Parathyroid adenoma (tissue), 2 donors: ENCODE results near the gene ITGBL1.

Experiments
- H2AFZ ChIP-seq: fragments of 300-600 bp; sonication (generic); one replicate; pipeline ENCODE4 v1.7.0; 2017; ENCODE audit warnings: antibody characterized with exemption, mild to moderate bottlenecking
- H3K27ac ChIP-seq: fragments of 300-600 bp; sonication (generic); one replicate; pipeline ENCODE4 v1.7.0; 2017
- H3K27me3 ChIP-seq: fragments of 300-600 bp; sonication (generic); one replicate; pipeline ENCODE4 v1.7.0; 2017; ENCODE audit warnings: low read length; ENCODE audit not compliant: control insufficient read depth, insufficient read depth
- H3K36me3 ChIP-seq: fragments of 300-600 bp; sonication (generic); one replicate; pipeline ENCODE4 v1.7.0; 2017; ENCODE audit warnings: low read length; ENCODE audit not compliant: control insufficient read depth, insufficient read depth
- H3K4me1 ChIP-seq: fragments of 300-600 bp; sonication (generic); one replicate; pipeline ENCODE4 v1.7.0; 2017; ENCODE audit warnings: control low read depth
- H3K4me2 ChIP-seq: fragments of 300-600 bp; sonication (generic); one replicate; pipeline ENCODE4 v1.7.0; 2017; ENCODE audit warnings: low read length
- H3K4me3 ChIP-seq: fragments of 300-600 bp; sonication (generic); one replicate; pipeline ENCODE4 v1.7.0; 2017; ENCODE audit warnings: low read depth, low read length
- H3K79me2 ChIP-seq: fragments of 300-600 bp; sonication (generic); one replicate; pipeline ENCODE4 v1.7.0; 2017; ENCODE audit warnings: control low read depth
- H3K9ac ChIP-seq: fragments of 300-600 bp; sonication (generic); one replicate; pipeline ENCODE4 v1.7.0; 2017; ENCODE audit warnings: mild to moderate bottlenecking
- H3K9me3 ChIP-seq: fragments of 300-600 bp; sonication (generic); one replicate; pipeline ENCODE4 v1.7.0; 2017; ENCODE audit warnings: low read length; ENCODE audit not compliant: control insufficient read depth
- CTCF ChIP-seq: fragments of 300-600 bp; sonication (generic); IDR thresholded peaks from one replicate; pipeline ENCODE4 v1.7.0; 2017; ENCODE audit warnings: antibody characterized with exemption, mild to moderate bottlenecking
- donor health status: primary hyperparathyroidism.

Gene ITGBL1

GRCh38 chr13:101649488-101650126 lies 197.1 kb downstream of the ITGBL1 start:
- no peaks in the 10 kb centered on the region for H3K36me3 ChIP-seq
- H3K79me2 ChIP-seq, result no peaks in the 10 kb centered on the region
- no peak overlapping the region for H3K4me3 ChIP-seq
- no peaks in the 10 kb centered on the region for H3K27me3 ChIP-seq
- TF ChIP-seq CTCF, result no peak
- H3K27ac ChIP-seq, result no peak overlapping the region
- no peak overlapping the region for H2AFZ ChIP-seq
- H3K9ac ChIP-seq, result no peak overlapping the region
- no peak overlapping the region for H3K4me2 ChIP-seq
- no peaks in the 10 kb centered on the region for H3K4me1 ChIP-seq
- no peaks in the 10 kb centered on the region for H3K9me3 ChIP-seq

- Histone ChIP-seq H3K27ac (no peak overlapping the region), H3K4me3 (no peak overlapping the region), H2AFZ (no peak overlapping the region)
Measured at GRCh38 chr13:101654883-101655282, 202.4 kb downstream of the ITGBL1 start.

GRCh38 chr13:101655435-101655834 lies 203.0 kb downstream of the ITGBL1 start:
- TF ChIP-seq CTCF, result no peak
- H3K27me3 ChIP-seq, result no peaks in the 10 kb centered on the region
- H2AFZ ChIP-seq, result no peak overlapping the region
- no peak overlapping the region for H3K4me3 ChIP-seq
- no peak overlapping the region for H3K9ac ChIP-seq
- no peak overlapping the region for H3K27ac ChIP-seq
- no peaks in the 10 kb centered on the region for H3K36me3 ChIP-seq
- H3K4me1 ChIP-seq, result no peaks in the 10 kb centered on the region
- H3K79me2 ChIP-seq, result no peaks in the 10 kb centered on the region
- H3K9me3 ChIP-seq, result no peaks in the 10 kb centered on the region
- H3K4me2 ChIP-seq, result no peak overlapping the region

More at GRCh38 chr13:101654883-101655282, 202.4 kb downstream of the ITGBL1 start:
- H3K27me3 ChIP-seq, result no peaks in the 10 kb centered on the region
- H3K9ac ChIP-seq, result no peak overlapping the region
- H3K36me3 ChIP-seq, result no peaks in the 10 kb centered on the region
- no peaks in the 10 kb centered on the region for H3K9me3 ChIP-seq
- H3K4me2 ChIP-seq, result no peak overlapping the region
- TF ChIP-seq CTCF, result no peak
- H3K79me2 ChIP-seq, result no peaks in the 10 kb centered on the region
- no peaks in the 10 kb centered on the region for H3K4me1 ChIP-seq

- TF ChIP-seq CTCF, result no peak
- no peak overlapping the region for H2AFZ ChIP-seq
- H3K27ac ChIP-seq, result no peak overlapping the region
- H3K4me1 ChIP-seq, result no peaks in the 10 kb centered on the region
- H3K27me3 ChIP-seq, result no peaks in the 10 kb centered on the region
- H3K9me3 ChIP-seq, result no peaks in the 10 kb centered on the region
- no peak overlapping the region for H3K9ac ChIP-seq
- H3K4me3 ChIP-seq, result no peak overlapping the region
- no peaks in the 10 kb centered on the region for H3K36me3 ChIP-seq
- H3K79me2 ChIP-seq, result no peaks in the 10 kb centered on the region
- H3K4me2 ChIP-seq, result no peak overlapping the region
Measured at GRCh38 chr13:101660711-101661110, 208.2 kb downstream of the ITGBL1 start.

- H3K4me1 ChIP-seq, result no peaks in the 10 kb centered on the region
- no peaks in the 10 kb centered on the region for H3K9me3 ChIP-seq
- H3K27ac ChIP-seq, result no peak overlapping the region
- no peak overlapping the region for H3K4me3 ChIP-seq
- no peak overlapping the region for H2AFZ ChIP-seq
- no peak for TF ChIP-seq CTCF
- no peaks in the 10 kb centered on the region for H3K79me2 ChIP-seq
- no peaks in the 10 kb centered on the region for H3K27me3 ChIP-seq
- H3K36me3 ChIP-seq, result no peaks in the 10 kb centered on the region
- H3K9ac ChIP-seq, result no peak overlapping the region
- no peak overlapping the region for H3K4me2 ChIP-seq
Measured at GRCh38 chr13:101661839-101662238, 209.4 kb downstream of the ITGBL1 start.
